Caco-2 (cell line): ENCODE data around the gene HKDC1. TPM values are rescaled to one million over a fixed set of nuclear protein-coding genes. Genes with fewer than 3 reads are reported as not detected.

ENCODE experiments used
- BruUV-seq: library from RNA; stranded (reverse); fragments of 400-500 nt; replicated peaks from 2 replicates; lab custom pipeline; 2021; lab: Mats Ljungman, UMichigan
- CTCF ChIA-PET: fragments of 300-600 bp; sonication (Branson Sonifier 250); formaldehyde crosslinking; loops from one replicate; lab custom pipeline; 2022; ENCODE audit warnings: antibody characterized with exemption; lab: Charles Lee
- POLR2A ChIA-PET: fragments of 300-600 bp; sonication (Branson Sonifier 250); formaldehyde crosslinking; loops from one replicate; lab custom pipeline; 2022; ENCODE audit warnings: antibody characterized with exemption; lab: Charles Lee
- DNase-seq, 2 experiments: peaks; one replicate each; pipeline versions ENCODE4 v3.0.0 to v3.0.0-alpha.2; 2020 to 2022
- H3K27me3 ChIP-seq: replicated peaks from 2 replicates; pipeline ENCODE4 v1.6.0; 2011; ENCODE audit warnings: low read length; ENCODE audit not compliant: control insufficient read depth, insufficient read depth
- H3K36me3 ChIP-seq: 2 replicates; pipeline ENCODE4 v1.5.1; 2011; ENCODE audit warnings: low read length; ENCODE audit not compliant: control insufficient read depth, insufficient read depth
- H3K4me1 ChIP-seq: fragments of 250-450 bp; sonication (Bioruptor Pico); 2 replicates; pipeline ENCODE4 v1.5.1; 2020; ENCODE audit warnings: mild to moderate bottlenecking
- H3K4me3 ChIP-seq: 2 replicates; pipeline ENCODE4 v1.5.1; 2011; ENCODE audit warnings: low read depth, mild to moderate bottlenecking, control low read depth, low read length
- H3K9me3 ChIP-seq: fragments of 250-450 bp; sonication (Bioruptor Pico); 2 replicates; pipeline ENCODE4 v1.5.1; 2020; ENCODE audit warnings: mild to moderate bottlenecking, moderate library complexity
- H3K27ac Mint-ChIP-seq: one replicate; pipeline ENCODE4 v1.8.0; 2022; ENCODE audit warnings: mixed read lengths; ENCODE audit not compliant: unreplicated experiment
- H3K27me3 Mint-ChIP-seq: one replicate; pipeline ENCODE4 v1.8.0; 2022; ENCODE audit warnings: mixed read lengths; ENCODE audit not compliant: insufficient read depth, unreplicated experiment
- H3K36me3 Mint-ChIP-seq: one replicate; pipeline ENCODE4 v1.8.0; 2022; ENCODE audit warnings: mild to moderate bottlenecking, mixed read lengths; ENCODE audit not compliant: insufficient read depth, unreplicated experiment
- H3K4me1 Mint-ChIP-seq: one replicate; pipeline ENCODE4 v1.8.0; 2022; ENCODE audit warnings: low read depth, mixed read lengths; ENCODE audit not compliant: unreplicated experiment
- H3K4me3 Mint-ChIP-seq: one replicate; pipeline ENCODE4 v1.8.0; 2022; ENCODE audit warnings: mild to moderate bottlenecking, moderate library complexity, mixed read lengths; ENCODE audit not compliant: unreplicated experiment
- H3K9me3 Mint-ChIP-seq: one replicate; pipeline ENCODE4 v1.8.0; 2022; ENCODE audit warnings: mixed read lengths; ENCODE audit not compliant: unreplicated experiment
- CTCF ChIP-seq, 2 experiments: fragments of 200-600 bp in 1 of 2; IDR thresholded peaks; 1 replicate in 1 of 2; 2 replicates in 1 of 2; pipeline versions ENCODE4 v1.5.1 to v1.8.0; 2011 to 2022; ENCODE audit warnings: antibody characterized with exemption in 1 of 2, control low read depth in 1 of 2, inconsistent platforms in 1 of 2, low read depth in 1 of 2, low read length in 1 of 2, mild to moderate bottlenecking in 1 of 2, moderate library complexity in 1 of 2; ENCODE audit not compliant: insufficient read depth in 1 of 2, severe bottlenecking in 1 of 2, unreplicated experiment in 1 of 2
- intact Hi-C: fragments of 100-400 bp; cut with micrococcal nuclease; formaldehyde crosslinking; loops from one replicate; pipeline ENCODE4 v1.10.0; 2022; ENCODE audit not compliant: unreplicated experiment
- total RNA-seq: library from RNA; stranded (reverse); gene quantifications from 2 replicates; pipeline ENCODE4 v1.2.3, GENCODE V29; 2022

Gene HKDC1
- total RNA-seq, 1 experiment from 2014 or later = 24.5 TPM

- TF ChIP-seq CTCF (IDR thresholded peaks at IDR 0.05; ENCODE audit: insufficient read depth in 1 of 2, low read depth in 1 of 2, low read length in 1 of 2, severe bottlenecking in 1 of 2, unreplicated experiment in 1 of 2) = no peak
- Histone ChIP-seq H3K4me1 (no peaks in the 10 kb centered on the region), H3K4me3 (no peak overlapping the region), H3K27me3 (no peaks in the 10 kb centered on the region), H3K36me3 (no peaks in the 10 kb centered on the region), H3K9me3 (no peaks in the 10 kb centered on the region)
- CTCF ChIA-PET = interaction anchor here (1.0 kb wide), 1 partner anchor 152 kb away, joined by 5 read pairs; no protein-coding TSS in a partner anchor
- Mint-ChIP-seq H3K27ac (no peak overlapping the region), H3K36me3 (no peaks in the 10 kb centered on the region), H3K4me3 (no peak overlapping the region), H3K4me1 (no peaks in the 10 kb centered on the region), H3K9me3 (no peaks in the 10 kb centered on the region), H3K27me3 (no peaks in the 10 kb centered on the region)
- no TSS peak for BruUV-seq
- intact Hi-C loops = no loop called here
- DNase-seq = no peak
- POLR2A ChIA-PET = no interaction called here
Measured at GRCh38 chr10:69240455-69240854, 20.3 kb downstream of the HKDC1 start.

- no peaks in the 10 kb centered on the region for H3K27me3 ChIP-seq
- H3K4me1 ChIP-seq = no peaks in the 10 kb centered on the region
- no peaks in the 10 kb centered on the region for H3K4me1 Mint-ChIP-seq
- CTCF ChIA-PET = interaction anchor here (2.0 kb wide), 1 partner anchor 151 kb away, joined by 4 read pairs; no protein-coding TSS in a partner anchor
- H3K9me3 ChIP-seq = no peaks in the 10 kb centered on the region
- BruUV-seq = no TSS peak
- no peak overlapping the region for H3K4me3 Mint-ChIP-seq
- H3K27me3 Mint-ChIP-seq = no peaks in the 10 kb centered on the region
- intact Hi-C loops = no loop called here
- no peaks in the 10 kb centered on the region for H3K36me3 ChIP-seq
- no peak for DNase-seq
- no peaks in the 10 kb centered on the region for H3K36me3 Mint-ChIP-seq
- no peaks in the 10 kb centered on the region for H3K9me3 Mint-ChIP-seq
- no peak overlapping the region for H3K27ac Mint-ChIP-seq
- no peak for TF ChIP-seq CTCF (IDR thresholded peaks at IDR 0.05; ENCODE audit: insufficient read depth in 1 of 2, low read depth in 1 of 2, low read length in 1 of 2, severe bottlenecking in 1 of 2, unreplicated experiment in 1 of 2)
- POLR2A ChIA-PET = no interaction called here
- H3K4me3 ChIP-seq = no peak overlapping the region
Measured at GRCh38 chr10:69241575-69241974, 21.4 kb downstream of the HKDC1 start.

- Histone ChIP-seq H3K27me3 (no peaks in the 10 kb centered on the region), H3K36me3 (no peaks in the 10 kb centered on the region), H3K4me1 (no peaks in the 10 kb centered on the region), H3K4me3 (no peak overlapping the region), H3K9me3 (no peaks in the 10 kb centered on the region)
- intact Hi-C loops = no loop called here
- no peak for TF ChIP-seq CTCF (IDR thresholded peaks at IDR 0.05; ENCODE audit: insufficient read depth in 1 of 2, low read depth in 1 of 2, low read length in 1 of 2, severe bottlenecking in 1 of 2, unreplicated experiment in 1 of 2)
- ChIA-PET POLR2A (interaction anchor here (0.7 kb wide), 1 partner anchor 13 kb away, joined by 10 read pairs; no protein-coding TSS in a partner anchor), CTCF (interaction anchor here (1.3 to 2.0 kb wide), 2 partner anchors 150 to 166 kb away, joined by 4 to 5 read pairs; no protein-coding TSS in a partner anchor)
- no peak overlapping the region for H3K27ac Mint-ChIP-seq
- H3K4me1 Mint-ChIP-seq = no peaks in the 10 kb centered on the region
- DNase-seq = no peak
- no peaks in the 10 kb centered on the region for H3K9me3 Mint-ChIP-seq
- H3K27me3 Mint-ChIP-seq = no peaks in the 10 kb centered on the region
- no TSS peak for BruUV-seq
- H3K4me3 Mint-ChIP-seq = no peak overlapping the region
- no peaks in the 10 kb centered on the region for H3K36me3 Mint-ChIP-seq
Measured at GRCh38 chr10:69242040-69242851, 22.1 kb downstream of the HKDC1 start.
